Measurements from ENCODE around the gene CLTC.

CLTC gene

DNA sequence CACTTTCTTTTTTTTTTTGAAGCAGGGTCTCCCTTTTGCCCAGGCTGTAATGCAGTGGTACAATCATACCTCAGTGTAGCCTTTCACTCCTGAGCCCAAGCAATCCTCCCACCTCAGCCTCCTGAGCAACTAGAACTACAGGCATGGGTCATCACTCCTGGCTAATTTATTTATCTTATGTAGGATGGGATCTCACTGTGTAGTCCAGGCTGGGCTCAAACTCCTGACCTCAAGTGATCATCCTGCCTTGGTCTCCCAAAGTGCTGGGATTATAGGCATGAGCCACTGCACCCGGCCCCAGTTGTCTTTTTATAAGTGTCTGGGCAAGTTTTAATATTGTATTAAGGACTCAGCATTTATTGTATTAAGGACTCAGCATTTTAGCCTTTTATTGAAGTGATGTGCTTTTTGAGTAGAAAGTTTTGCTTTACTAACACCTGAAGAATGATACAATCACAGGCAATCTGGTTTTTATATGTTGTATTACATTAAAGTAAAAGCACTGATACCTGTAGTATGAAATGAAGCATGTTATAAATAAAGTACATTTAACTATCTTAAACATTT is 110.7 kb downstream of the CLTC start:
- no peak for DNase-seq

DNA sequence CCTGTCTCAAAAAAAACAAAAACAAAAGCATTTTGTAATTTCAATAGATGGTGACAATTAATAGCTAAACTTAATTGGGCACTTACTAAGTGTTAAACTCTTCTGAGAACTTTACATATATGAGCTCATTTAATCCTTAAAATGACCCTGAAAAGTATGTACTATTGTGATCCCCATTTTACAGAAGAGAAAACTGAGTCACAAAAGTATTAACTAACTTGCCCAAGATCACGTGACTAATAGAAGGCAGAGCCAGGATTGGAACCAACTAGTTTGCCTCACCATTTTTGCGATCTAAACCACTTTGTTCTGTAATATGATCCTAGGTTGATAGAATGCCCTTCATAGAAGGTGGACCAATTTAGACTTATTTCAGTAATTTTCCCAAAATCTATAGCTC is 114.0 kb downstream of the CLTC start:
- DNase-seq, result no peak

DNA sequence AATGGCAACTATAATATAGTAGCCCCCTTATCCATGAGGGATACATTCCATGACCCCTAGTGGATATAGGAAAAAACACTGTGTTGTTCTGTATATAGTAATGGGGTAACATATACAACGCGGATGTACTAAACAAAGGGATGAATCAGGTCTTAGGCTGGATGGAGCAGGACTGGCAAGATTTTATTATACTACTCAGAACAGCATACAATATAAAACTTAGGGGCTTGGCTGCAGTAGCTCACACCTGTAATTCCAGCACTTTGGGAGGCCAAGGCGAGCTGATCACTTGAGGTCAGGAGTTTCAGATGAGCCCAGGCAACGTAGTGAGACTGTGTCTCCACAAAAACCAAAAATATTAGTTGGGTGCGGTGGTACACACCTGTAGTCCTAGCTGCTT is 114.5 kb downstream of the CLTC start:
- DNase-seq, result no peak

DNA sequence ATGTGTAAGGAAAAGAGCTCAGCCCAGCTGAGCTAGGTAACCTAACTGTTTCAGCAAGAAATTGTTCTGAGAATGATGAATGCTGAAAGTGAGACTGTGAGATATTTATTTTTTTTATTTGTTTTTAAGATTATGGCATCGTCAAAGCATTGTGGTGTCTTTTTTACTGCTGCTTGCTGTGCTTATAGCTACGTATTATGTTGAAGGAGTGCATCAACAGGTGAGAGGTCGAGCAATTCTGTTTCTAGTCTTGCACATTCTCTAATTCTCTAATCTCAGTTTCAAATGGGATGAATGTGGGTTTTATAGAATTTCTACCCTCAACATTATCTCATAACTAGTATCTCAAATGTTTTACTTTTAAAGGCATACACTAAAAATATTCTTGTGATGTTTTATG is 117.6 kb downstream of the CLTC start:
- no peak for DNase-seq

DNA sequence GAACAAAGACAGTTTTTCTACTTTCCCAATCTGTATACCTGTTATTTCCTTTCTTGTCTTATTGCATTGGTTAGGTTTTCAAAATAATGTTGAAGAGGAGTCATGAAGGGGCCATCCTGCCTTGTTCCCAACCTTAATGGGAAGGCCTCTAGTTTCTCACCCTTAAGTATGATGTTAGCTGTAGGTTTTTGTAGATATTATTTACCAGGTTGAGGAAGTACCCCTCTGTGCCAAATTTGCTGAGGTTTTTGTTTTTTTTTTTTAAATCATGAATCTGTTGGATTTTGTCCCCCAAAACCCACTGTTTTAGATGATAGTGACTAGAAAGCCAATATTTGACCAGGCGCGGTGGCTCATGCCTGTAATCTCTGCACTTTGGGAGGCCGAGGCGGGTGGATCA is 124.1 kb downstream of the CLTC start:
- DNase-seq, result no peak

DNA sequence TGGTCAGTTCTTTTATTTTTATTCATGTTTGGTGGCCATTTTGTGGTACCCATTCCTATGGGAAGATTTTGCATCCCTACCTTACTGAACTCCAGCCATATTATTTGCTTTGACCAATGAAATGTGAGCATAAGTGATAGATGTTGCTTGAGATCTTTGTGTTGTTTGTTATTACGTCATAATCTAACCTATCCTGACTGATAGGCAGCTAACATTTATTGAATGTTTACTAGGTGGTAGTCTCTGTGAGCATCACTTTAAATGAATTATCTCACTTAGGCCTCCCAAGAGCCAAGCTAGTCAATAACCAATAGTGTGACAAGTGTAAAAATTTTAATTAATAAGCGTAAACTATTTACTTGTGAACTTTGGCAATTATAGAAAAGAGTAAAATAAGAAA is 125.3 kb downstream of the CLTC start:
- no peak for DNase-seq

All from NCI-H345 (cell line).